ENCODE results near the gene HDGFL3.
A peak's percentile ranks its signal among the peaks of the same experiment; 100 is the strongest.

HDGFL3 gene

DNA sequence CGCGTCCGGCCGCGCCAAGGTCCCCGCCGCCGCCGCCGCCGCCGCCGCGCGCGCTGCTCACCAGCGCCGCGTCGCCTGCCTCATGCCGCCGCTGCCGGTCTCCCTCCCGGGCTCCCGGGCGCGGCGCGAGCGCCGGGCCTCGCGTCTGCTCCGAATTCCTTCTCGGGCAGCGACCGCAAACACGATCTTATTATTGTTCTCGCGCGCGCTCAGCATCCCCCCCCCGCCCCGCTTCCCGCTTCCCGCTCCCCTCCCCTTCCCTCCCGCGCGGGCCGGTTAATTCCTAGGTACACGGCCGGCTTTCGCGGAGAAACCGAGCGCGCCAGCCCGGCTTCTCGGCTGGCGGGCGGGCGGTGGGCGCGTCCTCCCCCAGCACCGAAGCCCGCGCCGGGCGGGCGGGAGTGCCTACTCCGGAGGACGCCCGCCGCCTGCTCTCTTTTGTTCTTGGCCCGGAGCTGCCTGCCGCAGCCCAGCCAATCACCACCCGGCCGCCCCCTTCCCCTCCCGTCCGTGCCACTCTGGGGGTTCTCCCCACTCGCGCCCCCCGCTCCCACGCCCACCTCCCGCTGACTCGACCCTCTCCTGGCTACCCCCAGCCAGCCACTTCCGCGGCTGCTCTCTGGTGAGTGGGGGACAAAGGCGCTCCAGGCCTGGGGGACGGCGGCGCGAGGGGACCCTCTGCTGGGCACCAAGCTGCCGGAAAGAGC, at the start of gene HDGFL3:
Gene HDGFL3 (minus strand): TSS at position 164 of the 707 bp plus-strand sequence. CDS start 409 bp downstream, outside the sequence.
- TF ChIP-seq, protein P1, sequence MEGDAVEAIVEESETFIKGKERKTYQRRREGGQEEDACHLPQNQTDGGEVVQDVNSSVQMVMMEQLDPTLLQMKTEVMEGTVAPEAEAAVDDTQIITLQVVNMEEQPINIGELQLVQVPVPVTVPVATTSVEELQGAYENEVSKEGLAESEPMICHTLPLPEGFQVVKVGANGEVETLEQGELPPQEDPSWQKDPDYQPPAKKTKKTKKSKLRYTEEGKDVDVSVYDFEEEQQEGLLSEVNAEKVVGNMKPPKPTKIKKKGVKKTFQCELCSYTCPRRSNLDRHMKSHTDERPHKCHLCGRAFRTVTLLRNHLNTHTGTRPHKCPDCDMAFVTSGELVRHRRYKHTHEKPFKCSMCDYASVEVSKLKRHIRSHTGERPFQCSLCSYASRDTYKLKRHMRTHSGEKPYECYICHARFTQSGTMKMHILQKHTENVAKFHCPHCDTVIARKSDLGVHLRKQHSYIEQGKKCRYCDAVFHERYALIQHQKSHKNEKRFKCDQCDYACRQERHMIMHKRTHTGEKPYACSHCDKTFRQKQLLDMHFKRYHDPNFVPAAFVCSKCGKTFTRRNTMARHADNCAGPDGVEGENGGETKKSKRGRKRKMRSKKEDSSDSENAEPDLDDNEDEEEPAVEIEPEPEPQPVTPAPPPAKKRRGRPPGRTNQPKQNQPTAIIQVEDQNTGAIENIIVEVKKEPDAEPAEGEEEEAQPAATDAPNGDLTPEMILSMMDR (conservative IDR thresholded peaks at IDR 0.05; ENCODE audit: low read depth, low read length): peak; percentile 22
- no peak for DNase-seq (ENCODE audit: low read depth)
- peak within 1 kb of the TSS; percentile 76 for H3K4me3 ChIP-seq (ENCODE audit: low read length)

DNA sequence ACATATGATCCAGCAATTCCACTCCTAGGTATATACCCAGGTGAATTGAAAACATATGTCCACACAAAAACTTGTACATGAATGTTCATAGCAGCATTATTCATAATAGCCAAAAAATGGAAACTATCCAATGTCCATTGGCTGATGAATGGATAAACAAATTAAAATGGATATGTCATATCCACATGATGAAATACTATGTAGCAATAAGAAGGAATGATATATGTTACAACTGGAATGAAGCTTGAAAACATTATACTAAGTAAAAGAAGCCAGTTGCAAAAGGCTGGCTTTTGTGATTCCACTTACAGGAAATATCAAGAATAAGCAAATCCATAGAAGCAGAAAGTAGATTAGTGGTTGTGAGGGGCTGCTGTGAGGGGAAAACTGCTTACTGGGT, 43.2 kb upstream of the HDGFL3 start:
- no peak for DNase-seq (ENCODE audit: low read depth)
- TF ChIP-seq, protein P1 (conservative IDR thresholded peaks at IDR 0.05; ENCODE audit: low read depth, low read length): no peak
- H3K4me3 ChIP-seq (ENCODE audit: low read length): no peak overlapping the region

DNA sequence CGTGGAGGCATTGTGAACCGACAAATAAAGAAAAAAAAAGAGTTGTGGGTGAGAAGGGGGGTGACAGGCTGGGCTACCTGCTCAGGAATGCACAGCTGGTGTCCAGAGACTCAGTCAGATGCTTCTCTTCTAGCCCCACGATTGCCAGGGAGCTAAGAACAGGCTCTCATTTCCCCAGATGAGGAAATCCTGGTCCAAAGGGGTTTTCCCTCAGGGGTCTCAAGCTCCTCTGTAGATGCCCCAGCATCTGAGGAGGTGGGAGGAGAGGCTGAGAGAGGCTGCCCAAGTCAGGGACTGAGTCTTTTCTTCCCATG, 41.4 kb upstream of the HDGFL3 start:
- TF ChIP-seq, protein P1 (conservative IDR thresholded peaks at IDR 0.05; ENCODE audit: low read depth, low read length): no peak

DNA sequence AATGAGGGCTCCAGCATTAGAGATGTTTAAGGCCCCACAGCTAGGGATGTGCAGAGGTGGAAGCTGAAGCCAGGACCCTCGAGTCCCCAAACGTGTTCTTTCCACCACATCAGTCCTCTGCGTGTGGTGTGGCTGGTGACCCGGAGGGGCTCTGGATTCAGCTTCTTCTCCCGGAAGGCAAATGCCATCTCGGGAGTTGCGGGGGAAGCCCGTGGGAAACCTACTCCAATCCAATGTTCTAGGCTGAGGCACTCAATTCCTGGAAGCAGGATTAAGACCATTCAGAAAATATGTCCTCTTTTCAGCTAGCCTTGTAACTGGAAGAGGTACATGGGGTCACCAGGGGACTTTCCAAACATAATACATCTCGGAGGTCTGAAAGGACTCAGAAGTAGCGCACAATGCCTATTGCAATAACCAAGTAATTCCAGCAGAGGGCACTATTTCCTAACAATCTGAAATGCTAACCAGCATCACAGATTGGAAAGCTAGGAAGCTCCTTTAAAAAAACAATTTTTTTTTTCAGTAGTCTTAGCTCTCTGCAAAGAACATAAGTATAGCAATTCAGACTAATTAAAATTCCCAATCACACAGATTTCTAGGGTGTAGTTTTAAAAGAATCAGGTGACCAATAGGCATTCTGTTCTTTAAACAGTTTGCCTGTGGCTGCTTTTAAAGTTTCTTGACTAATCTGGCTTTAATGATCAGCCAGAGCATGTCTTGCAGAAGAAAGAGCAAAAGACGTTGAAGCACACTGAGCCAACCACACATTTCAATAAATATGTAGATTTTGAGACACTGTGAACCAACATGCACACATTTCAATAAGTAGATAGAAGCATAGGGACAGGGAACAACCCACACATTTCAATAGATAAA, 40.8 kb upstream of the HDGFL3 start:
- DNase-seq (ENCODE audit: low read depth): peak; percentile 18
- H3K4me3 ChIP-seq (ENCODE audit: low read length): peak overlapping the region; percentile 5
- TF ChIP-seq, protein P1 (conservative IDR thresholded peaks at IDR 0.05; ENCODE audit: low read depth, low read length): peak; percentile 76

More for the DNA sequence above, 41.4 kb upstream of the HDGFL3 start:
- no peak overlapping the region for H3K4me3 ChIP-seq (ENCODE audit: low read length)
- DNase-seq (ENCODE audit: low read depth): no peak

DNA sequence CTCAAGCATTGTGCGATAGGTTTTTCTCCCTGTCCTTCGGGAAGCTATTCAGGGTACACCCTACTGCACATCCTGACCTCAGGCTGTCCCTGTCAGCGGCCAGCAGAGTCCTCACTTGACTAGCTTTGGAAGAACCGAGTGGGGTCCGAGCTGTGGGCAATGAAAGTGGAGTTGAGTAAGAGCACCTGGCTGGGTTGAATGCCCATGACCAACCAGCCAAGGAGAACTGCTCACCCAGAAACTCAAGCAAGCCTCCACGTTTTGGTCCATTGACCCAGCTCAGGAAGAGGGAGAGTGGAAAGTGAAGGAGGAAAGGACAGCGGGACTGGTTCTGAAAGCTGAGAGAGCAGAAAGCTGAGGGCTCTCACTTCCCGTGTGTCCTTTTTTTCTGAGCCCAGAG, 36.0 kb upstream of the HDGFL3 start:
- TF ChIP-seq, protein P1 (conservative IDR thresholded peaks at IDR 0.05; ENCODE audit: low read depth, low read length): no peak
- DNase-seq (ENCODE audit: low read depth): no peak
- no peak overlapping the region for H3K4me3 ChIP-seq (ENCODE audit: low read length)

DNA sequence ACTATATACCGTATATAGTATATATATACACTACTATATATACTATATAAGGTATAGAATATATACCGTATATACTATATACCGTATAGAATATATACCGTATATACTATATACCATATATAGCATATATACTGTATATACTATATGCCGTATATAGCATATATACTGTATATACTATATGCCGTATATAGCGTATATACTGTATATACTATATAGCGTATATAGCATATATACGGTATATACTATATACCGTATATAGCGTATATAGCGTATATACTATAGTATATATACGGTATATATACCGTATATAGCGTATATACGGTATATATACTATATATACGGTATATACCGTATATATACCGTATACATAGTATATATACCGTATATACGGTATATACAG, 22.6 kb upstream of the HDGFL3 start:
- TF ChIP-seq, protein P1 (conservative IDR thresholded peaks at IDR 0.05; ENCODE audit: low read depth, low read length): no peak
- DNase-seq (ENCODE audit: low read depth): no peak
- no peak overlapping the region for H3K4me3 ChIP-seq (ENCODE audit: low read length)

All from retinal pigment epithelial cell (primary cell).